Heart left ventricle (tissue), 16 donors: ENCODE data around the gene HLCS. TPM values are rescaled to one million over a fixed set of nuclear protein-coding genes. Genes with fewer than 3 reads are reported as not detected.

Experiments used
- ATAC-seq, 4 donors: fragments of 200-7000 bp; cut with Tn5 transposase; one replicate each; pipeline ENCODE4 v1.9.1; 2020 to 2022; ENCODE audit warnings: moderate library complexity in 4 of 4, mild to moderate bottlenecking in 3 of 4, moderate number of reproducible peaks in 1 of 4
- DNase-seq, 5 donors: peaks; one replicate each; pipeline ENCODE4 v3.0.0-alpha.2; 2020
- H3K27ac ChIP-seq, 12 donors: fragments of 200-600 bp; sonication (generic) in 4 of 12; one replicate each; pipeline versions ENCODE4 v1.5.0 to v1.8.0; 2016 to 2022; ENCODE audit warnings: mild to moderate bottlenecking in 2 of 12
- H3K27me3 ChIP-seq, 9 donors: fragments of 200-600 bp; sonication (generic) in 2 of 9; one replicate each; pipeline versions ENCODE4 v1.5.1 to v1.8.0; 2016 to 2022; ENCODE audit warnings: mild to moderate bottlenecking in 3 of 9
- H3K36me3 ChIP-seq, 9 donors: fragments of 200-600 bp; sonication (generic) in 2 of 9; one replicate each; pipeline versions ENCODE4 v1.5.0 to v1.8.0; 2018 to 2022; ENCODE audit warnings: mild to moderate bottlenecking in 2 of 9
- H3K4me1 ChIP-seq, 12 donors: fragments of 200-600 bp; sonication (generic) in 4 of 12; one replicate each; pipeline versions ENCODE4 v1.5.0 to v1.8.0; 2016 to 2022; ENCODE audit warnings: mild to moderate bottlenecking in 3 of 12
- H3K4me3 ChIP-seq, 12 donors: fragments of 200-600 bp; sonication (generic) in 4 of 12; one replicate each; pipeline versions ENCODE4 v1.5.0 to v1.8.0; 2017 to 2022; ENCODE audit warnings: mild to moderate bottlenecking in 9 of 12, moderate library complexity in 4 of 12
- H3K9me3 ChIP-seq, 12 donors: fragments of 200-600 bp; sonication (generic) in 4 of 12; one replicate each; pipeline versions ENCODE4 v1.5.0 to v1.8.0; 2016 to 2022; ENCODE audit warnings: mild to moderate bottlenecking in 1 of 12
- POLR2A ChIP-seq, 2 donors: fragments of 450-650 bp; IDR thresholded peaks; one replicate each; pipeline ENCODE4 v1.6.1; 2017; ENCODE audit warnings: antibody characterized with exemption in 2 of 2, mild to moderate bottlenecking in 2 of 2, moderate library complexity in 2 of 2
- WGBS, 4 donors: extraction: QIAGEN DNeasy Blood & Tissue Kit in 2 of 4; methylation state at CpG; one replicate each; pipeline versions ENCODE4 v1.1.5 to v1.1.7; 2013 to 2018; 5-methylcytosine and 5-hydroxymethylcytosine counted together
- intact Hi-C, 10 donors: fragments of 100-400 bp; cut with DNase I; formaldehyde crosslinking; loops; one replicate each; pipeline versions ENCODE4 v1.11.1 to v1.14.2; 2022
- polyA plus RNA-seq, 2 donors: library from polyadenylated mRNA; stranded (reverse); fragments of 200-250 nt; gene quantifications; one replicate each; pipeline ENCODE4 v1.2.3, GENCODE V29; 2013
- total RNA-seq, 9 donors: library from RNA; depleted of rRNA in 2 of 9; stranded (reverse); fragments of >200 nt in 2 of 9; fragmentation: NEBNext Ultra II Directional in 3 of 9; extraction: Animal tissue kit (Norgen Biotek cat#: 25700) in 3 of 9; gene quantifications; one replicate each; pipeline versions ENCODE4 v1.1.0 to v1.2.4, GENCODE V29; 2016 to 2023
- TF ChIP-seq, protein P1 (sequence below), 12 donors: fragments of 200-600 bp; sonication (generic) in 4 of 12; IDR thresholded peaks; one replicate each; pipeline versions ENCODE4 v1.5.0 to v1.8.0; 2018 to 2022; ENCODE audit warnings: antibody characterized with exemption in 12 of 12, mild to moderate bottlenecking in 5 of 12
- donor health status: ischemic (EF 13 %, LVEDD 7.1; RV severe dilation, severe dysfunction).
- donor health status: healthy with polysubstance abuse.
- donor health status: DM: no; HTN: yes; CAD: no.
- donor health status: DM: no; HTN: no; CAD: no.
- donor health status: ischemic (EF 25% LVEDD 6.9; RV normal size, moderate dysfunction).
- donor health status: ischemic (EF 25% LVEDD 5.7; RV mildly dilated, moderate dysfunction).
- donor health status: healthy.
- donor health status: DM: yes; HTN: yes; CAD: no.
- donor health status: ischemic (EF 35%, LVEDD 5.7; RV mildly dilated, moderate dysfunction).
- donor health status: nonischemic (EF 11% LVEDD 7.7; RV severe dilation, severe dysfunction).
- donor health status: DM: yes; HTN: yes; CAD: no.
- donor health status: PGD.
- donor health status: ischemic (EF 29% LVEDD 5.4; RV normal size, mild dysfunction).
- donor health status: nonischemic (EF 23%, LVEDD 6.1; RV moderate dilation, normal function).

Gene HLCS
- total and polyA plus RNA-seq, 11 donors = 1.8 to 15.2 (median 6.2) TPM

DNA sequence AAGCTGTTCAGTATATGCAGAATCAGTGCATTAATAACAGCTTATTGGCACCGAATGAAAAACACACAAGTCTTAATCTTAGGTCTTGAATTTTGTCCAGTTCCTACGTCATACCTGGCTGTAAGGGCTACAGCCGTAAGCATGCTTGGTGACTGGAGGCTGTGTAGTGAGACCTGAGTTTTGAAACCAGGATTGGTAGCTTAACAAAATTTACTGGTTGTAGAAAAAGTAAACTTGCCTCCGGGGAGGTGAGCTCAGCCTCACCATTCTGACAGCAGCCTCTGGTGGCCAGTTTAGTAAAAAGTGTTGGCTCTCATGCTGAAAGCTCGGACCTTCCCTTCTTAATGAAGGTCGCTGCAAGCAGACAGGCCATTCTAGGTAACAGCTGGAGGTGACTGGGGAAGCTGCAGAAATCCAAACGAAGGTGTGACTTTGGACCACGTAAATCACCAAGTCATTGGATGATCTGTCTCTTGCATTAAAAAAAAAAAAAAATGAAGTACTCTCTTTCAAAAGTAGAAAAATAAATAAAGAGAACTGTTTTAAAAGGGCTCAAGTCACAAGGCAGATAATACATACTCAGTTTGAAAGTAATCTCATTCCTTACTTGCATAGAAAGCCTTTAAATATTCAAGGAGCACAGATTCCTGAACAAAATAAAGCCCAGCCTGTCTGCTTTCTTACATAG, 48.9 kb downstream of the HLCS start:
- Histone ChIP-seq H3K9me3 (no peaks in the 10 kb centered on the region), H3K27me3 (no peaks in the 10 kb centered on the region), H3K4me1 (peaks cover 0 to 15% (median 0%) of the 10 kb centered on the region in 12 donors), H3K4me3 (no peak overlapping the region), H3K36me3 (no peaks in the 10 kb centered on the region), H3K27ac (no peak overlapping the region)
- intact Hi-C loops = loop anchor here in 7 of 10 donors (5.0 to 10.0 kb wide), 4 partner anchors 60 to 170 kb away; no protein-coding TSS in a partner anchor
- no peak for TF ChIP-seq POLR2A (IDR thresholded peaks at IDR 0.05)
- TF ChIP-seq, protein P1, sequence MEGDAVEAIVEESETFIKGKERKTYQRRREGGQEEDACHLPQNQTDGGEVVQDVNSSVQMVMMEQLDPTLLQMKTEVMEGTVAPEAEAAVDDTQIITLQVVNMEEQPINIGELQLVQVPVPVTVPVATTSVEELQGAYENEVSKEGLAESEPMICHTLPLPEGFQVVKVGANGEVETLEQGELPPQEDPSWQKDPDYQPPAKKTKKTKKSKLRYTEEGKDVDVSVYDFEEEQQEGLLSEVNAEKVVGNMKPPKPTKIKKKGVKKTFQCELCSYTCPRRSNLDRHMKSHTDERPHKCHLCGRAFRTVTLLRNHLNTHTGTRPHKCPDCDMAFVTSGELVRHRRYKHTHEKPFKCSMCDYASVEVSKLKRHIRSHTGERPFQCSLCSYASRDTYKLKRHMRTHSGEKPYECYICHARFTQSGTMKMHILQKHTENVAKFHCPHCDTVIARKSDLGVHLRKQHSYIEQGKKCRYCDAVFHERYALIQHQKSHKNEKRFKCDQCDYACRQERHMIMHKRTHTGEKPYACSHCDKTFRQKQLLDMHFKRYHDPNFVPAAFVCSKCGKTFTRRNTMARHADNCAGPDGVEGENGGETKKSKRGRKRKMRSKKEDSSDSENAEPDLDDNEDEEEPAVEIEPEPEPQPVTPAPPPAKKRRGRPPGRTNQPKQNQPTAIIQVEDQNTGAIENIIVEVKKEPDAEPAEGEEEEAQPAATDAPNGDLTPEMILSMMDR (IDR thresholded peaks at IDR 0.05) = peak; percentile 23 to 68 (median 53)
- DNase-seq = peak in 1 of 5 donors; percentile 30
- ATAC-seq = peak in 3 of 4 donors; percentile 52 to 72 (median 62)
- WGBS, 4 donors = 27 to 53% (median 35%) methylated on average over 8 of the region's 8 CpGs

DNA sequence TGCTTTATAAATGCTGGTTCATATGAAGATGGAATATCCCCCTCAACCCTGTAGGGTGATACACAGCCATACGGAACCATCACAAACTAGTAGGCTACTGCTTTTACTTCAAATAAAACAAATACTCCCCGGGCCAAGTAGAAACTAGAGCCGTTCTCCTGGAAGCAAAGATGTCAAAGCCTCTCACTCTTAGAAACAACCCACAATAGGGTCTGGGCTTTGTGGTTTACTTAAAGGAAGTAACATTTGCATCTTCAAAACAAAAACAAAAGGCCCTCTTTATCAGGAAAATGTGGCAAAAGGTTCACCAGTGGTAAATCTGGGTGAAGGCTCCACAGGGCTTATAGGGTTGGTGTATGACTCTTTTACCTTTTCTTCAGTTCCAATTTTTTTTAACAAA, 49.8 kb downstream of the HLCS start:
- no peak for ATAC-seq
- DNase-seq = no peak
- WGBS, 4 donors = 91 to 96% (median 93%) methylated on average over 3 of the region's 3 CpGs

DNA sequence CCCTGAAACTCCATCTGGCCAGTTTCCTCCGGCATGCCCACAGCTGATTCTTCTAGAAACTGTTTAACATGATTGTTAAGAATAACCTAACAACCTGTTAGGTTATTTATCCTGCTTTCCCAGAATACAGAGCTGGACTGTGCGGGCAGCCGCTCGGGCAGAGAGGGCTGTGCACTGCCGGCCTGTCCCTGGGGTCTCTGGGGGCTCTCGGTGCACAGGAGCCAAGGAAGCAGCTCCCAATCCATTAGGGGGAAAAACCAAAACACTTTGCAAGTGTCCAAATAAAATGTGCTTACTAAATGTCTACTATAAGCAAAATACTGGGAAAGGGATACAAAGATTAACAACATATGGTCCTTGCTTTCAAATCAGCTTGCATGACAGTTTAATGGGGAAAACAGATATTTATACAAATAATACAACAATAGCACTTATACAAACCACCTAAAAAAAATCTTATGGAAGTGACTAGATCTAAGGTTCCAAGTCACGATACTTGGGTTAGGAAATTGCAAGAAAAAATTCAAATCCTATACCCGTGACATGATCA, 50.7 kb downstream of the HLCS start:
- Histone ChIP-seq H3K36me3 (no peaks in the 10 kb centered on the region), H3K27ac (no peak overlapping the region), H3K4me3 (no peak overlapping the region), H3K4me1 (peaks cover 0 to 20% (median 0%) of the 10 kb centered on the region in 12 donors), H3K27me3 (no peaks in the 10 kb centered on the region), H3K9me3 (no peaks in the 10 kb centered on the region)
- DNase-seq = no peak
- no peak for TF ChIP-seq POLR2A (IDR thresholded peaks at IDR 0.05)
- TF ChIP-seq, protein P1 (IDR thresholded peaks at IDR 0.05) = no peak
- WGBS, 4 donors = 84 to 92% (median 92%) methylated on average over 8 of the region's 8 CpGs
- intact Hi-C loops = loop anchor here in 7 of 10 donors (5.0 to 10.0 kb wide), 4 partner anchors 58 to 168 kb away; no protein-coding TSS in a partner anchor
- ATAC-seq = no peak

More for the DNA sequence above, 49.8 kb downstream of the HLCS start:
- Histone ChIP-seq H3K27ac (no peak overlapping the region), H3K36me3 (no peaks in the 10 kb centered on the region), H3K4me1 (peaks cover 0 to 16% (median 0%) of the 10 kb centered on the region in 12 donors), H3K9me3 (no peaks in the 10 kb centered on the region), H3K4me3 (no peak overlapping the region), H3K27me3 (no peaks in the 10 kb centered on the region)
- intact Hi-C loops = loop anchor here in 7 of 10 donors (5.0 to 10.0 kb wide), 4 partner anchors 59 to 169 kb away; no protein-coding TSS in a partner anchor
- no peak for TF ChIP-seq POLR2A (IDR thresholded peaks at IDR 0.05)
- TF ChIP-seq, protein P1 (IDR thresholded peaks at IDR 0.05) = no peak

DNA sequence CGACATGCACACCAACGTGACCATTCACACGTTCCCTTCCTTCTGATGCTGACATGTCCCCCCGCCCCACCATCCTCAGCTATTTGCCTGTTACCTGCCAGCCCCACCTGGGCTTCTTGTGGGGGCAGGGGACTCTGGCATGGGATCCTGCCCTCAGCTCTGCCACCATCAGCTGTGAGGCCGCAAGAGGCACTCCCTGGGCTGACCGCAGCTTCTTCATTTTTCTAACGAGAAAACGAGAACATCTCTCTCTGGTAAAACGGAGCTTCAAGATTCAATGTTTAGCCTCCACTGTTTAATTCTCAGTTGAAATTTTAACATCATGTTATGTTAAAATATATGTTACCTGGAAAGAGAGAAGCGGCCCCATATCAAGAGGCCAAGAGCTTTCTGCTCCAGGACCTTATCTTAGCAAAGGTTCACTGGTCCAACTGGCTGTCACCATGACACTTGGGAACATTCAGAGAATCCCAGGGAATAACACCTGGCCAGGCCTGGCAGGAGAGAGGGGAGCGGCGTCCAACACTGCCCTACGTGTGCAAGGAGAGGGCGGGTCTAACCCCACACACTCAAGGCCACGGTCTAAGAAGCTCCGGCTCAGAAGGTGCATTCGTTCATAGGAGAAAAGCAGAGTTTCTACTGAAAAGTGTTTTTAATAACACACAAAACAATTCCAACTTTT, 51.3 kb downstream of the HLCS start:
- TF ChIP-seq, protein P1 (IDR thresholded peaks at IDR 0.05) = no peak
- no peak for TF ChIP-seq POLR2A (IDR thresholded peaks at IDR 0.05)
- H3K4me1 ChIP-seq = peaks cover 0 to 20% (median 0%) of the 10 kb centered on the region in 12 donors
- WGBS, 4 donors = 95 to 96% (median 95%) methylated on average over 17 of the region's 17 CpGs
- no peaks in the 10 kb centered on the region for H3K36me3 ChIP-seq
- intact Hi-C loops = loop anchor here in 7 of 10 donors (5.0 to 10.0 kb wide), 4 partner anchors 58 to 168 kb away; no protein-coding TSS in a partner anchor
- no peak overlapping the region for H3K4me3 ChIP-seq
- H3K9me3 ChIP-seq = no peaks in the 10 kb centered on the region
- H3K27ac ChIP-seq = no peak overlapping the region
- no peaks in the 10 kb centered on the region for H3K27me3 ChIP-seq
- DNase-seq = no peak
- ATAC-seq = no peak
